LNCAP (cell line): ENCODE measurements around the gene TCN2.

Source experiments
- CTCF ChIP-seq: fragments of 450-650 bp; IDR thresholded peaks from 2 replicates; pipeline ENCODE4 v1.5.1; 2017; ENCODE audit warnings: mild to moderate bottlenecking

The TCN2 gene

DNA sequence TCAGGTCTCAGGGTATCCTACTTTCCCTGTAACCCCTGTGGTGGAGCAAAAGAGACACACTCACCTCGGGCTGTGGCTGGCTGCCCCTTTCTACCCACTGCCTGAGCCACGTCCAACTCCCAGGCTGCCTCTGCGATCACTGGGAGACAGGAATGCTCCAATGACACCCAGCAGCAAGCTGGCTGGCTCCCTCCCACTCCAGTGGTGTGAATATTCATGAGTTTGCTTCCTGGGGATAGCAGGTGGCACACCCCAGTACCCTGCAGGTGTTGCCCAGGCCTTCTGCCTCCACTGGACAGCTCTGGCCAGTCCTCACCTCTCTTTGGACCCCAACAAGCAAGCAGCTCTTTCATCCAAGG lies 42.2 kb upstream of the TCN2 start:
- TF ChIP-seq CTCF: no peak

DNA sequence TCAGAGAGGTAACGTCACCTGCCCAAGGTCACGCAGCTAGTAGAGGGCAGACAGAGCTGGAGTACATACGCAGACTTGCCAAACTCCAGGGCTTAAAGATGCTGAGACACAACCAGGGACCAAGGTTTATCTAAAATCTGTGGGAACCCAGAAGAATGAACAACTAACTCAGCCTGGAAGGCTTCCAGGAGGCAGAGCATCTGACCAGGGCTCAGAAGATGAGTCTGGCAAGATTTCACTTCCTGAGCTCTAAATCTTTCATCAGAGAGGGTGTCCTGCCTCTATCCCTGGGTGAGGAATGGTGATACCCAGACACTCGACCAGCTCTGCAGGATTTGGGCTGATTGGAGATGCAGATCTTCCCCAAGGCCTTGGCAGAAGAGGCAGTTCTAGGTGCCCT lies 41.6 kb upstream of the TCN2 start:
- TF ChIP-seq CTCF: no peak

DNA sequence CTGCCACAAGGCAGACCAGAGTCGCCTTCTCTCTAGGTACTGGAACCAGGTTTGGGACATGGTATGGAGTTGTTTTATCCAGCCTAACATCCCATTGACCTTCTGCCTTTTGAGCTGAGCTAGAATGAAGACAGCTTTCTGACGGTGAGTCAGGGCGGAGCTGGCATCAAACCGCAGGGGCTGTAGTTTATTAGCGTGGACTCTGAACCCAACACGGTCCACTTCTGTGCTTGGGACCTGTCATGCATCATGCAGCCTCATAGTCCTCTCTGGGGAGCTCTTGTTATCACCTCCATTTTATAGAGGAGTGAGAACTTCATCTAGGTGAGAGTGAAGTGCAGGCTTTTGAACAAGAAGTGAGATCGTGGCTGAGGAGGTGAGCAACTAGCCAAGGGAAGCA lies 40.8 kb upstream of the TCN2 start:
- no peak for TF ChIP-seq CTCF

- TF ChIP-seq CTCF: no peak
Measured at GRCh38 chr22:30568137-30568805, 38.7 kb upstream of the TCN2 start.

DNA sequence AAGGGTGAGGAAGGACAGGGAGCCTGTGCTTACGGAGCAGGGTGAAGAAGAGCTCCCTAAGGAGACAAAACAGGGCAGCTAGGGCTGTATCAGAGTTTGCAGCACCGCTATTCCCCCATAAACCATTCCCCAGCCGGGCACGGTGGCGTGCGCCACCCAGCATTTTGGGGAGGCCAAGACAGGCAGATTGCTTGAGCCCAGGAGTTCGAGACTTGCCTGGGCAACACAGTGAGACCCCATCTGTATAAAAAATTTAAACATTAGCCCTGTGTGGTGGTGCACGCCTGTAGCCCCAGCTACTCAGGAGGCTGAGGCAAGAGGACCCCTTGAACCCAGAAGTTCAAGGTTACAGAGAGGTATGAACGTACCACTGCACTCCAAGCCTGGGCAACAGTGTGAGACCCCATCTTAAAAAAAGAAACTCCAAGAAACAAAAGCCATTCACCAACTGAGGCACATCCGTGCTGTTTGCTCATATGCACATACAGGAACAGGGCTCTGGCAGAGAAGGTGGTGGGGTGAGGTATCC lies 37.2 kb upstream of the TCN2 start:
- TF ChIP-seq CTCF: no peak

DNA sequence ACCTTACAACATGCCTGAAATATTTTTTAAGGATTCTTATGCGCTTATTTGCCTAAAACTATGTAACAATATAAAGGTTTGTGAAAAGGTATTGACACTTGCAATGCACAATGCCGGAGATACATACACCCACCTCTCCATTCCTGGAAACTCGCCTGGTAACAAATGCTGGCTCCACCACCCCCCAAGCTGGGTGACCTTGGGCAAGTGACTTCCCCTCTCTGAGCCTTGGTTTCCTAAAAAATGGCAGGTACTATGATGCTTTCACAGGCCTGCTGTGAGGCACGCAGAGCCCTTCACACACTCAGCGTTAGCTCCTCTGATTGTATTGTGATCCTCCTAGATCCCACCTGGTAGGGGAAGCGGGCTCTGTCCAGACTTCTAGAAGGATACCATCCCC lies 34.8 kb upstream of the TCN2 start:
- no peak for TF ChIP-seq CTCF

GRCh38 chr22:30572840-30573593 lies 34.0 kb upstream of the TCN2 start:
- no peak for TF ChIP-seq CTCF
